Kidney (tissue), 14 donors: ENCODE data around the gene AQP1. TPM values are rescaled to one million over a fixed set of nuclear protein-coding genes. Genes with fewer than 3 reads are reported as not detected.

Experiments
- DNase-seq, 5 donors: peaks; one replicate each; pipeline ENCODE4 v3.0.0-alpha.2; 2013 to 2020
- FAIRE-seq: peaks from 2 replicates; lab custom pipeline; 2012; peaks lifted over from hg19 to GRCh38; lab: Jason Lieb, UNC
- H3K27ac ChIP-seq, 2 donors: one replicate each; pipeline ENCODE4 v1.7.0; 2013; ENCODE audit warnings: low read depth in 2 of 2, low read length in 2 of 2, inconsistent platforms in 1 of 2
- H3K27me3 ChIP-seq: one replicate; pipeline ENCODE4 v1.7.1; 2013; ENCODE audit warnings: low read length, inconsistent platforms; ENCODE audit not compliant: control insufficient read depth, insufficient read depth
- H3K36me3 ChIP-seq, 3 donors: one replicate each; pipeline versions ENCODE4 v1.7.0 to v1.7.1; 2013; ENCODE audit warnings: low read length in 3 of 3, control low read depth in 1 of 3, inconsistent platforms in 1 of 3; ENCODE audit not compliant: insufficient read depth in 3 of 3, control insufficient read depth in 2 of 3
- H3K4me1 ChIP-seq, 3 donors: one replicate each; pipeline versions ENCODE4 v1.7.0 to v1.7.1; 2013; ENCODE audit warnings: low read length in 3 of 3, inconsistent platforms in 1 of 3, low read depth in 1 of 3; ENCODE audit not compliant: control insufficient read depth in 2 of 3, insufficient read depth in 2 of 3
- H3K4me3 ChIP-seq, 3 donors: one replicate each; pipeline versions ENCODE4 v1.7.0 to v1.8.1; 2013; ENCODE audit warnings: low read length in 3 of 3, control low read depth in 1 of 3, inconsistent platforms in 1 of 3
- H3K9ac ChIP-seq, 3 donors: one replicate each; pipeline versions ENCODE4 v1.7.0 to v1.7.1; 2013; ENCODE audit warnings: low read length in 3 of 3, control low read depth in 1 of 3, inconsistent platforms in 1 of 3
- H3K9me3 ChIP-seq, 3 donors: one replicate each; pipeline versions ENCODE4 v1.7.0 to v1.7.1; 2013; ENCODE audit warnings: low read length in 3 of 3, control low read depth in 1 of 3, inconsistent platforms in 1 of 3; ENCODE audit not compliant: control insufficient read depth in 2 of 3, insufficient read depth in 1 of 3
- CTCF ChIP-seq: IDR thresholded peaks from 3 replicates; pipeline ENCODE4 v1.5.1; 2012; ENCODE audit warnings: mild to moderate bottlenecking, moderate library complexity, borderline replicate concordance; ENCODE audit not compliant: insufficient read depth; ENCODE audit errors: extremely low read depth
- intact Hi-C: fragments of 100-400 bp; cut with DNase I; formaldehyde crosslinking; loops from one replicate; pipeline ENCODE4 v1.11.1; 2022
- polyA plus RNA-seq: library from polyadenylated mRNA; stranded (reverse); fragments of 350-450 nt; fragmentation: Illumina TruSeq; extraction: RNeasy Lipid Tissue Mini Kit (QIAGEN cat#74804); gene quantifications from one replicate; pipeline ENCODE4 v1.2.3, GENCODE V29; 2014; ENCODE audit warnings: low read depth, low replicate concordance; ENCODE audit not compliant: insufficient read depth
- total RNA-seq: library from RNA; stranded (reverse); fragmentation: NEBNext Ultra II Directional; extraction: Animal tissue kit (Norgen Biotek cat#: 25700); gene quantifications from one replicate; pipeline ENCODE4 v1.2.1, GENCODE V29; 2021
- donor health status: control.
- donor health status: control.
- donor health status: control.
- donor health status: control.
- donor health status: control.
- donor health status: DM: yes; HTN: yes; CAD: no.
- donor health status: Normal renal cell carcinoma (clear cell type).

Gene AQP1
- total and polyA plus RNA-seq, 2 donors from 2014 or later = 291 to 617 TPM

DNA sequence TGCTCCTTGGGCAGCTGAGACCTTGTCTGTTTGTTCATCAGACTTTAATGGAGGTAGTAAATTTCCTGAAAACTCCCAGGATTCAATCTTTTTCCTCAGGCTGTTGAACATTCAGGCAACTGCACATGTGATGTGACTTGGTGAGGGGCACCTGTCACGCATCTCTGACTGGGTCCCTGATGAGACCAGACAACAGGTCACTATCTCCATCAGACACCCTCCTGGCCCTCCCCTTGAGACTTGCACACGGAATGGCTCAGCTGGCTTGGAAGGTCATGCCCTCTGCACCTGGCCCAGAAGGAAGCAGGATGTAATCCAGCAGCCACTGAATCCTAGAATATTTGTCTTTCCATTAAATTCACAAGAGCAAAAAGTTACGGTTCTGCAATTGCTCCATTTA is 15.9 kb downstream of the AQP1 start:
- Histone ChIP-seq H3K4me1 (peaks cover 0 to 8% (median 7%) of the 10 kb centered on the region in 3 donors), H3K36me3 (peaks cover 0 to 34% (median 17%) of the 10 kb centered on the region in 3 donors), H3K9me3 (peaks cover 0 to 9% (median 0%) of the 10 kb centered on the region in 3 donors), H3K4me3 (no peak overlapping the region), H3K9ac (no peak overlapping the region), H3K27ac (no peak overlapping the region), H3K27me3 (no peaks in the 10 kb centered on the region)
- no peak for TF ChIP-seq CTCF
- intact Hi-C loops = no loop called here
- peak in 1 of 5 donors; percentile 15 for DNase-seq
- FAIRE-seq = no peak

DNA sequence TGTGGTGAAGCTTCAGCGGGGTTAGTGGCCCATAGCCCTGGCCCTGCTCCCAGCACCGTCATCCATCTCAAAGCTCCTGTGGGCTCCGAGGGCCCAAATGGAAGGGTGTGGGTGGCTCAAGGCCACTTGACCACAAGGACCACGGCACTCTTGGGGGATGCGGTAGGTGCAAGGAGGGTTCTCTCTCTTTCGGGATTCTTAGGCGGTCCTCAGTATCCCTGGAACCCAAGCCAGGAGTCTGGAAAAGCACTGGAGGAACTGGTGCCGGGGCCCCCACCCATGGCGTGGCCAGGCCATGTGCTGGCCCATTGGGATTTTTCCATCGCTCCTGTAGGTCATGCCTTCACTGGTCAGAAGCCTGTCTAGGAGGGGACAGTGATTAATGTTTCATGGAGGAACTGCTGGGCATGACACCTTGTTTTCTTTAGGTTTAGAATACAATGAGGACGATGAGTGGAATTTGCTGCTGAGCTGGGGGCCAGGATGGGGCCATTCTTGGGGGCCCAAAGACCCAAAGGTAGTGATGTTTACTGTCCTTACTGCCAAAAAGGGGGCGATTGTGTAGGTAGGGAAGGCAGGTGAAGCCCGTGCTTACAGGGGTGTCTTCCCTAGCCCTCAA is 16.7 kb downstream of the AQP1 start:
- H3K4me1 ChIP-seq = peaks cover 0 to 13% (median 7%) of the 10 kb centered on the region in 3 donors
- peaks cover 0 to 27% (median 15%) of the 10 kb centered on the region in 3 donors for H3K36me3 ChIP-seq
- H3K9ac ChIP-seq = no peak overlapping the region
- intact Hi-C loops = no loop called here
- peaks cover 0 to 9% (median 0%) of the 10 kb centered on the region in 3 donors for H3K9me3 ChIP-seq
- FAIRE-seq (no peak), DNase-seq (peak in 2 of 5 donors; percentile 7 to 34)
- H3K27me3 ChIP-seq = no peaks in the 10 kb centered on the region
- no peak for TF ChIP-seq CTCF
- no peak overlapping the region for H3K27ac ChIP-seq
- no peak overlapping the region for H3K4me3 ChIP-seq

GRCh38 chr7:30929686-30930085 is 18.0 kb downstream of the AQP1 start:
- intact Hi-C loops = no loop called here
- Histone ChIP-seq H3K9ac (no peak overlapping the region), H3K4me3 (no peak overlapping the region), H3K9me3 (peaks cover 0 to 9% (median 0%) of the 10 kb centered on the region in 3 donors), H3K4me1 (peaks cover 0 to 19% (median 7%) of the 10 kb centered on the region in 3 donors), H3K36me3 (peaks cover 0 to 17% (median 8%) of the 10 kb centered on the region in 3 donors), H3K27me3 (no peaks in the 10 kb centered on the region), H3K27ac (no peak overlapping the region)
- DNase-seq (peak in 2 of 5 donors; percentile 6 to 35), FAIRE-seq (no peak)
- TF ChIP-seq CTCF = no peak
